H1 (cell line): Measurements from ENCODE around the gene DUOX1. TPM values are rescaled to one million over a fixed set of nuclear protein-coding genes. Genes with fewer than 3 reads are reported as not detected.

ENCODE experiments used
- CTCF ChIA-PET: fragments of 300-600 bp; sonication (Branson Sonifier 250); formaldehyde crosslinking; loops from one replicate; lab custom pipeline; 2021; ENCODE audit not compliant: partially characterized antibody; lab: Charles Lee
- POLR2A ChIA-PET: fragments of 300-600 bp; sonication (Branson Sonifier 250); formaldehyde crosslinking; loops from one replicate; lab custom pipeline; 2021; ENCODE audit warnings: inconsistent platforms; ENCODE audit not compliant: partially characterized antibody; lab: Charles Lee
- DNase-seq, 2 experiments: peaks; one replicate each; pipeline versions ENCODE4 v3.0.0 to v3.0.0-alpha.2; 2010 to 2022; ENCODE audit warnings: low spot score in 2 of 2, low read depth in 1 of 2, mixed read lengths in 1 of 2
- FAIRE-seq: peaks from 2 replicates; lab custom pipeline; 2011; peaks lifted over from hg19 to GRCh38; lab: Jason Lieb, UNC
- H2AFZ ChIP-seq: 2 replicates; pipeline ENCODE4 v1.8.1; 2012; ENCODE audit warnings: low read length, inconsistent platforms
- H2AK5ac ChIP-seq: 2 replicates; pipeline ENCODE4 v1.6.1; 2013; ENCODE audit warnings: low read depth, low read length
- H2BK120ac ChIP-seq: replicated peaks from 2 replicates; pipeline ENCODE3; 2013; ENCODE audit warnings: low read depth, low read length, inconsistent platforms
- H2BK12ac ChIP-seq: 2 replicates; pipeline ENCODE4 v1.6.1; 2013; ENCODE audit warnings: low read depth, low read length
- H2BK15ac ChIP-seq: 2 replicates; pipeline ENCODE4 v1.6.1; 2013; ENCODE audit warnings: low read length
- H2BK20ac ChIP-seq: 2 replicates; pipeline ENCODE4 v1.6.1; 2013; ENCODE audit warnings: low read length
- H2BK5ac ChIP-seq: 2 replicates; pipeline ENCODE4 v1.6.1; 2013; ENCODE audit warnings: low read depth, low read length
- H3K14ac ChIP-seq: 2 replicates; pipeline ENCODE4 v1.6.1; 2013; ENCODE audit warnings: inconsistent platforms; ENCODE audit not compliant: insufficient read length
- H3K18ac ChIP-seq: 2 replicates; pipeline ENCODE4 v1.6.1; 2013; ENCODE audit warnings: low read length; ENCODE audit errors: extremely low read depth
- H3K23ac ChIP-seq: 2 replicates; pipeline ENCODE4 v1.6.1; 2013; ENCODE audit warnings: inconsistent platforms; ENCODE audit not compliant: insufficient read length
- H3K23me2 ChIP-seq: 2 replicates; pipeline ENCODE4 v1.6.1; 2013; ENCODE audit warnings: low read depth, low read length
- H3K27ac ChIP-seq: 2 replicates; pipeline ENCODE4 v1.6.1; 2011; ENCODE audit warnings: low read depth, low read length, inconsistent platforms
- H3K27me3 ChIP-seq, 4 experiments: replicated peaks in 1 of 4; 1 replicate in 1 of 4; 2 replicates in 3 of 4; pipeline versions ENCODE4 v1.6.1 to v1.8.1; 2011 to 2013; ENCODE audit warnings: low read length in 3 of 4, mild to moderate bottlenecking in 3 of 4, inconsistent platforms in 2 of 4, mixed read lengths in 2 of 4, moderate library complexity in 1 of 4; ENCODE audit not compliant: control insufficient read depth in 3 of 4, insufficient read depth in 3 of 4; ENCODE audit errors: extremely low read depth in 1 of 4
- H3K36me3 ChIP-seq, 4 experiments: 2 replicates each; pipeline versions ENCODE4 v1.6.1 to v1.8.1; 2011 to 2013; ENCODE audit warnings: mild to moderate bottlenecking in 4 of 4, low read length in 3 of 4, moderate library complexity in 2 of 4, control low read depth in 1 of 4, inconsistent platforms in 1 of 4; ENCODE audit not compliant: insufficient read depth in 4 of 4, control insufficient read depth in 2 of 4
- H3K4ac ChIP-seq: replicated peaks from 2 replicates; pipeline ENCODE3; 2013; ENCODE audit warnings: low read length, low read depth, mixed read lengths, inconsistent platforms; ENCODE audit not compliant: insufficient read length
- H3K4me1 ChIP-seq, 4 experiments: replicated peaks in 1 of 4; 1 replicate in 1 of 4; 2 replicates in 3 of 4; pipeline versions ENCODE4 v1.6.1 to v1.8.1; 2011 to 2013; ENCODE audit warnings: low read length in 3 of 4, inconsistent platforms in 2 of 4, mixed read lengths in 1 of 4; ENCODE audit not compliant: insufficient read depth in 4 of 4, control insufficient read depth in 3 of 4
- H3K4me2 ChIP-seq, 2 experiments: 2 replicates each; pipeline versions ENCODE4 v1.6.1 to v1.8.1; 2011 to 2013; ENCODE audit warnings: low read depth in 2 of 2, low read length in 2 of 2, control low read depth in 1 of 2, inconsistent platforms in 1 of 2, mild to moderate bottlenecking in 1 of 2; ENCODE audit not compliant: insufficient read depth in 1 of 2
- H3K4me3 ChIP-seq, 4 experiments: fragments of 200-600, 300-600 bp in 1 of 4; sonication (generic), shearing (Covaris generic), sonication (Bioruptor Twin) in 1 of 4; 2 replicates each; pipeline versions ENCODE4 v1.5.1 to v1.8.1; 2011 to 2016; ENCODE audit warnings: low read length in 4 of 4, low read depth in 3 of 4, control low read depth in 2 of 4, inconsistent platforms in 2 of 4, mild to moderate bottlenecking in 2 of 4, mixed read lengths in 1 of 4, moderate library complexity in 1 of 4; ENCODE audit not compliant: insufficient read depth in 2 of 4; ENCODE audit errors: extremely low read depth in 1 of 4
- H3K56ac ChIP-seq: replicated peaks from 2 replicates; pipeline ENCODE3; 2013; ENCODE audit warnings: low read depth, mild to moderate bottlenecking, mixed read lengths, low read length, inconsistent platforms; ENCODE audit not compliant: insufficient read length
- H3K79me1 ChIP-seq: 2 replicates; pipeline ENCODE4 v1.6.1; 2013; ENCODE audit warnings: low read depth, low read length, control low read depth
- H3K79me2 ChIP-seq, 2 experiments: 2 replicates each; pipeline versions ENCODE4 v1.6.1 to v1.8.1; 2012 to 2013; ENCODE audit warnings: low read length in 2 of 2, mild to moderate bottlenecking in 2 of 2, inconsistent platforms in 1 of 2; ENCODE audit not compliant: insufficient read depth in 2 of 2, control insufficient read depth in 1 of 2
- H3K9ac ChIP-seq, 4 experiments: replicated peaks in 1 of 4; 1 replicate in 1 of 4; 2 replicates in 3 of 4; pipeline versions ENCODE4 v1.6.1 to v1.8.1; 2011 to 2013; ENCODE audit warnings: low read depth in 3 of 4, low read length in 3 of 4, control low read depth in 2 of 4, mild to moderate bottlenecking in 2 of 4, moderate library complexity in 2 of 4, inconsistent platforms in 1 of 4; ENCODE audit errors: extremely low read depth in 1 of 4
- H3K9me3 ChIP-seq, 2 experiments: 2 replicates each; pipeline versions ENCODE4 v1.6.1 to v1.8.1; 2012 to 2013; ENCODE audit warnings: mild to moderate bottlenecking in 2 of 2, moderate library complexity in 2 of 2, control low read depth in 1 of 2, inconsistent platforms in 1 of 2, low read depth in 1 of 2, low read length in 1 of 2, mixed read lengths in 1 of 2; ENCODE audit not compliant: insufficient read depth in 2 of 2
- H4K20me1 ChIP-seq, 2 experiments: replicated peaks in 1 of 2; 2 replicates each; pipeline versions ENCODE3 to v1.8.1; 2011 to 2013; ENCODE audit warnings: inconsistent platforms in 2 of 2, low read length in 2 of 2, mild to moderate bottlenecking in 1 of 2; ENCODE audit not compliant: insufficient read depth in 2 of 2, control insufficient read depth in 1 of 2
- H4K5ac ChIP-seq: 2 replicates; pipeline ENCODE4 v1.6.1; 2013; ENCODE audit warnings: low read length, low read depth, mixed read lengths, inconsistent platforms; ENCODE audit not compliant: insufficient read length
- H4K8ac ChIP-seq: 2 replicates; pipeline ENCODE4 v1.8.0; 2013; ENCODE audit warnings: mild to moderate bottlenecking, moderate library complexity, low read length, inconsistent platforms; ENCODE audit not compliant: insufficient read depth; ENCODE audit errors: extremely low read depth
- H4K91ac ChIP-seq: replicated peaks from 2 replicates; pipeline ENCODE3; 2013; ENCODE audit warnings: low read length, mixed read lengths, inconsistent platforms; ENCODE audit not compliant: insufficient read length
- RAD21 ChIP-seq, 2 experiments: IDR thresholded peaks in 1 of 2; conservative IDR thresholded peaks in 1 of 2; 2 replicates each; pipeline ENCODE4 v1.6.1; 2011; ENCODE audit warnings: low read depth in 2 of 2, low read length in 2 of 2, improper control_type of control experiment in 1 of 2, inconsistent platforms in 1 of 2, mild to moderate bottlenecking in 1 of 2, moderate library complexity in 1 of 2
- SIN3A ChIP-seq, 2 experiments: IDR thresholded peaks in 1 of 2; conservative IDR thresholded peaks in 1 of 2; 2 replicates each; pipeline ENCODE4 v1.6.1; 2011 to 2012; ENCODE audit warnings: low read length in 2 of 2, improper control_type of control experiment in 1 of 2, low read depth in 1 of 2, mild to moderate bottlenecking in 1 of 2
- TCF12 ChIP-seq: IDR thresholded peaks from 2 replicates; pipeline ENCODE4 v1.6.1; 2011; ENCODE audit warnings: low read depth, mild to moderate bottlenecking, low read length
- YY1 ChIP-seq: IDR thresholded peaks from 2 replicates; pipeline ENCODE4 v1.6.1; 2011; ENCODE audit warnings: low read depth, mild to moderate bottlenecking, low read length
- WGBS, 2 experiments: shearing (Covaris generic) in 1 of 2; methylation state at CpG; one replicate each; pipeline versions ENCODE4 v1.1.6 to v1.1.7; 2013 to 2015; ENCODE audit warnings: low lambda C conversion rate in 2 of 2, mixed read lengths in 2 of 2, inconsistent platforms in 1 of 2, low coverage in 1 of 2, missing lambda C conversion rate in 1 of 2; ENCODE audit not compliant: insufficient replicate concordance in 2 of 2, insufficient coverage in 1 of 2, insufficient read length in 1 of 2; ENCODE audit errors: extremely low coverage in 1 of 2, missing lambda C conversion rate in 1 of 2; 5-methylcytosine and 5-hydroxymethylcytosine counted together
- polyA plus RNA-seq, 7 experiments: library from polyadenylated mRNA; depleted of rRNA in 3 of 7; stranded (reverse) in 5 of 7; unstranded in 2 of 7; fragments of >200 nt in 5 of 7; fragments of 200-250 nt in 2 of 7; gene quantifications; 1 replicate in 5 of 7; 2 replicates in 1 of 7; 4 replicates in 1 of 7; pipeline versions ENCODE4 v1.2.1 to v1.2.3, GENCODE V29; 2011 to 2013; ENCODE audit warnings: missing spikeins in 2 of 7, mixed read lengths in 2 of 7
- total RNA-seq: library from RNA; stranded (reverse); fragmentation: NEBNext Ultra II Directional; extraction: Animal tissue kit (Norgen Biotek cat#: 25700); gene quantifications from 2 replicates; pipeline ENCODE4 v1.2.1, GENCODE V29; 2021
- TF ChIP-seq, protein P1 (sequence below), 3 experiments: IDR thresholded peaks; 1 replicate in 2 of 3; 2 replicates in 1 of 3; pipeline versions ENCODE4 v1.5.1 to v1.6.1; 2011; ENCODE audit warnings: low read length in 3 of 3, mild to moderate bottlenecking in 3 of 3, inconsistent platforms in 2 of 3, low read depth in 1 of 3, moderate library complexity in 1 of 3; ENCODE audit not compliant: insufficient read depth in 1 of 3; ENCODE audit errors: control extremely low read depth in 1 of 3

Gene DUOX1
- total and polyA plus RNA-seq, 2 of the 8 experiments (the other 6 are each of a cell fraction or from before 2014, with no cell fraction given): 0.84 to 1.4 TPM

DNA sequence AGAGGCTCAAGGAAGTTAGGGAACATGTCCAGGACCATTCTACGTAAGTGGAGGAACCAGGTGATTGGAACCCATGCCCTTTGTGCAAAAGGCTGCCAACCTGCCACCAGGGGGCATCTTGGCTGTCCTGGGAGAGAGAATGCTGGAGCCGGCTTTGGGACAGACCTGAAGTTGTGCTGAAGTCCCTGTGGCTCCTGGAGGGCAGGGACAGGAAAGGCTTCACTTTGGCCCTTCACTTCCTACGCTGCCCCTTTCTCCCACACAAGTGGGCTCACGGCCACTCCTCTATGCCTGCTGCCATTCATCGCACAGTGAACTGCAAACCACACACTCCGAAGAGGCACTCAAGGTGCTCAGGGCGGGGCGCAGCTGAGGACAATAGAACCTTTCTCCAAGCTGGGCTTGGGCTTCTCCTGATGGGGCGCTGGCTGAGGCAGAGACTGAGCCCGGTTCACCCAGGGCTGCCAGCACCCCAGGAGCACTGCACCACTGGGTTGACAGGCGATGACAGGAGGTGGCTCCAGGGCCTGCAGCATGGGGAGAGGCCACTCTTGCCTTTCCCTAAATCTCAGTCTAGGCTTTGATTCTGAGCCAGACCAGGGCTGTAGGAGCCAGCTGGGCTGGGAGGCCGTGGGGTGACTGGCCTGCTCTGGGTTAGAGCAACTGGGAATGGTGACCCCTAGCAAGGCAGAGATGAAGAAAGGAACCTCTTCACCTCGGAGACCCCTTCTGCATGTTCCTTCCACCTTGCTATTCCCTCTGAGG lies 49.6 kb downstream of the DUOX1 start:
- Histone ChIP-seq H2BK15ac (0 out of 2 replicates have a peak overlapping the region, but pooled peaks have one; percentile 83), H3K79me1 (peaks cover 13% of the 10 kb centered on the region), H4K5ac (no peak overlapping the region), H3K56ac (no peak overlapping the region), H2BK12ac (no peak overlapping the region), H3K36me3 (peaks cover 0 to 5% (median 0%) of the 10 kb centered on the region in 4 experiments; a peak in 3 of 8 replicates), H4K91ac (no peak overlapping the region), H3K4ac (no peak overlapping the region), H2BK5ac (peak overlapping the region; percentile 47; the same call in 1 of the 2 replicates), H2BK20ac (peak overlapping the region; percentile 13; the same call in 1 of the 2 replicates), H3K14ac (no peak overlapping the region), H3K27me3 (no peaks in the 10 kb centered on the region), H3K27ac (no peak overlapping the region), H3K4me2 (no peak overlapping the region), H4K8ac (no peak overlapping the region), H3K79me2 (peaks cover under 1 to 34% of the 10 kb centered on the region in 2 experiments; a peak in 2 of 4 replicates), H3K9ac (no peak overlapping the region; a peak in 1 of 7 replicates), H3K18ac (no peak overlapping the region), H2AK5ac (no peak overlapping the region), H3K9me3 (no peaks in the 10 kb centered on the region), H3K4me3 (no peak overlapping the region), H3K23ac (no peak overlapping the region), H2AFZ (no peak overlapping the region), H4K20me1 (peaks cover 10 to 27% of the 10 kb centered on the region in 2 experiments), H3K23me2 (no peaks in the 10 kb centered on the region), H2BK120ac (no peak overlapping the region), H3K4me1 (peaks cover 5 to 24% (median 15%) of the 10 kb centered on the region in 4 experiments)
- FAIRE-seq (peak; percentile 73), DNase-seq (peak in 1 of 2 experiments; percentile 75)
- ChIA-PET POLR2A (interaction anchor here (0.8 to 5.4 kb wide), 6 partner anchors 8 to 21 kb away, joined by 3 to 50 read pairs (median 5); partner anchors contain the start of gene SHF), CTCF (interaction anchor here (0.7 to 41.8 kb wide), 8 partner anchors 5 to 368 kb away, joined by 3 to 1117 read pairs (median 4); partner anchors contain the start of gene SHF)
- peak; percentile 39 to 63 for TF ChIP-seq RAD21 (IDR thresholded peaks at IDR 0.05 in 1 of 2, conservative IDR thresholded peaks at IDR 0.05 in 1 of 2; ENCODE audit: low read depth in 2 of 2, low read length in 2 of 2)
- TF ChIP-seq, protein P1, sequence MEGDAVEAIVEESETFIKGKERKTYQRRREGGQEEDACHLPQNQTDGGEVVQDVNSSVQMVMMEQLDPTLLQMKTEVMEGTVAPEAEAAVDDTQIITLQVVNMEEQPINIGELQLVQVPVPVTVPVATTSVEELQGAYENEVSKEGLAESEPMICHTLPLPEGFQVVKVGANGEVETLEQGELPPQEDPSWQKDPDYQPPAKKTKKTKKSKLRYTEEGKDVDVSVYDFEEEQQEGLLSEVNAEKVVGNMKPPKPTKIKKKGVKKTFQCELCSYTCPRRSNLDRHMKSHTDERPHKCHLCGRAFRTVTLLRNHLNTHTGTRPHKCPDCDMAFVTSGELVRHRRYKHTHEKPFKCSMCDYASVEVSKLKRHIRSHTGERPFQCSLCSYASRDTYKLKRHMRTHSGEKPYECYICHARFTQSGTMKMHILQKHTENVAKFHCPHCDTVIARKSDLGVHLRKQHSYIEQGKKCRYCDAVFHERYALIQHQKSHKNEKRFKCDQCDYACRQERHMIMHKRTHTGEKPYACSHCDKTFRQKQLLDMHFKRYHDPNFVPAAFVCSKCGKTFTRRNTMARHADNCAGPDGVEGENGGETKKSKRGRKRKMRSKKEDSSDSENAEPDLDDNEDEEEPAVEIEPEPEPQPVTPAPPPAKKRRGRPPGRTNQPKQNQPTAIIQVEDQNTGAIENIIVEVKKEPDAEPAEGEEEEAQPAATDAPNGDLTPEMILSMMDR (IDR thresholded peaks at IDR 0.05; ENCODE audit: control extremely low read depth in 1 of 3, insufficient read depth in 1 of 3, low read depth in 1 of 3, low read length in 3 of 3): peak; percentile 69 to 90 (median 73)
- no peak for TF ChIP-seq TCF12
- TF ChIP-seq SIN3A (conservative IDR thresholded peaks at IDR 0.05 in 1 of 2, IDR thresholded peaks at IDR 0.05 in 1 of 2; ENCODE audit: low read depth in 1 of 2, low read length in 2 of 2): 0 out of 4 replicates have a peak, but pooled peaks of 1 of the 2 experiments have one; percentile 30
- peak; percentile 55; the same call in 1 of the 2 replicates for TF ChIP-seq YY1
- WGBS, 2 experiments: 88% methylated on average over 13 of the region's 13 CpGs; no CpG with 5 or more reads in 1 of the 2 experiments
